SK-N-SH treated with all-trans-retinoic acid at 6 μM for 48 hours (cell line): ENCODE data around the gene COL4A1.

Experiments
- BACH2 ChIP-seq: fragments of 250-450 bp; sonication (Bioruptor Pico); IDR thresholded peaks from 2 replicates; pipeline ENCODE4 v1.9.0; 2021; ENCODE audit warnings: mild to moderate bottlenecking, borderline replicate concordance
- PPARA ChIP-seq: fragments of 250-450 bp; sonication (Bioruptor Pico); IDR thresholded peaks from 2 replicates; pipeline ENCODE4 v1.5.0; 2020; ENCODE audit warnings: mild to moderate bottlenecking, borderline replicate concordance
- TCF4 ChIP-seq: fragments of 250-450 bp; sonication (Bioruptor Pico); IDR thresholded peaks from 2 replicates; pipeline ENCODE4 v1.8.0; 2021; ENCODE audit warnings: mild to moderate bottlenecking, moderate library complexity, borderline replicate concordance
- TOX ChIP-seq: fragments of 250-450 bp; sonication (Bioruptor Pico); IDR thresholded peaks from 2 replicates; pipeline ENCODE4 v1.8.0; 2021; ENCODE audit warnings: mild to moderate bottlenecking, moderate library complexity, borderline replicate concordance
- ZFP3 ChIP-seq: fragments of 250-450 bp; sonication (Bioruptor Pico); IDR thresholded peaks from 2 replicates; pipeline ENCODE4 v1.5.0; 2020; ENCODE audit warnings: mild to moderate bottlenecking, moderate library complexity
- ZFP30 ChIP-seq: fragments of 450-650 bp; formaldehyde crosslinking; IDR thresholded peaks from 2 replicates; pipeline ENCODE4 v1.5.0; 2022; ENCODE audit warnings: mild to moderate bottlenecking, moderate library complexity

- TF ChIP-seq TOX (CRISPR knock-in tag) (no peak), BACH2 (CRISPR knock-in tag) (no peak), TCF4 (CRISPR knock-in tag) (no peak), ZFP30 (CRISPR knock-in tag) (no peak), ZFP3 (CRISPR knock-in tag) (no peak), PPARA (CRISPR knock-in tag) (no peak)
Observed at GRCh38 chr13:110300090-110300815, 6.7 kb downstream of the COL4A1 start.
